ENCODE data around the gene MAN2A1.

Gene MAN2A1

DNA sequence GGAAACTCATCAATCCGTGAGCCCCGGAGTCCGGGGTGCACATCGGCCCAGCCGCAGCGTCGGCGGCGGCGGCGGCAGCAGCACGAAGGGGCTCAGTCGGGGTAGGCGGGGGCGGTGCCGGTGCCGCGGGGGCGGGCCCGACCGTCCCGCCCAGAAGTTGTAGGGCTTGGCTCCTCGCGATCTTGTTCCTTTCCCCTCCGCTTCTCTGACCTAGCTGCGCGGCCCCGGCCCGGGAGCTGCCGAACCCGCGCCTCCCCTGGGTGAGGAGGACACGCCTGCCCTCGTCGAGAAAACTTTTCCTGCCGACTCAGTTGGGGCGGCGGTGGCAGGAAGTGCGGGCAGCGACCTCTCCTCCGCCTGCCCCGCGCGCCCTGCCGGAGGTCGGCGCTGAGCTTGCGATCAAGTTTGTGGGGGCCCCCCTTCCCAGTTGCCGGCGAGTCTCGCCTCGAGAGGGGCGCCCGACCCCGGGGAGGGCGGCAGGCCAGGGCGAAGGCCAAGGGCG is at the start of gene MAN2A1:
Gene MAN2A1 (plus strand): TSS at position 188 of the 502 bp plus-strand sequence. CDS start 491 bp downstream, outside the sequence.
- no peak for FAIRE-seq

DNA sequence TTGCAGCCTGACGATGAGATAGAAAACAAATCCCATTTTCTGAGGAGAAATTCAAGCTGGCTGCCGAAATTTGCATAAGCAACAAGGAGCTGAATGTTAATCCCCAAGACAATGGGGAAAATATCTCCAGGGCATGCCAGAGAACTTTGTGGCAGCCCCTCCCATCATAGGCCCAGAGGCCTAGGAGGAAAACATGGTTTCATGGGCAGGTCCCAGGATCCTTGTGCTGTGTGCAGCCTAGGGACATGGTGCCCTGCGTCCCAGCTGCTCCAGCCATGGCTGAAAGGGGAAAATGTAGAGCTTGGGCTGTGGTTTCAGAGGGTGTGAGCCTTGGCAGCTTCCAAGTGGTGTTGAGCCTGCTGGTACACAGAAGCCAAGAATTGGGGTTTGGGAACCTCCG is 48.8 kb upstream of the MAN2A1 start:
- FAIRE-seq: no peak

DNA sequence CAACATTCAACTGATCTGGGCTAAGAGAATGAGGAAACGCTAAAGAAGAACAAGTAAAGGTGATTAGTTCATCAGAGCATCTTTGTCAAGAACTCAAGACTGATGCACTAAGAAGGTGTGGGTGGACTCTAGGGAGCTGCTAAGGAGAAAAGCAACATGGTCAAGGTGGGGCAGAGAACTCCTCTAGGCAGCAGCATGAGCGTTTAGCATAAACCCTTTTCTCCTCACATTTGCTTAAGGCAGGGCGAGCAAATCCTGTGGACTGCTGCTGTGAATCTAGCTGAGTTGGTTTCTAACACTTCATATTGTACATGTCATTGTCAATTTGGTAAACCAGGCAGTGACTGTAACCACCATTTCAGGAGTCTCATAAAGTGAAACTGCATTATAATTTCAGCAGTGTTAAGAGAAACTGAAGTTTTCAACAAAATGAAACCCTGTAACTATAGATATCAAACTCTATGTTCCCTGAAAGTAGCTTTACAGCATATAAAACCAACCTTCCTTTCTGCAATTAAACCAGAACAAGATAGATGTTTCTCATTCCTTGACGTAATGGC is 45.9 kb upstream of the MAN2A1 start:
- FAIRE-seq: no peak

DNA sequence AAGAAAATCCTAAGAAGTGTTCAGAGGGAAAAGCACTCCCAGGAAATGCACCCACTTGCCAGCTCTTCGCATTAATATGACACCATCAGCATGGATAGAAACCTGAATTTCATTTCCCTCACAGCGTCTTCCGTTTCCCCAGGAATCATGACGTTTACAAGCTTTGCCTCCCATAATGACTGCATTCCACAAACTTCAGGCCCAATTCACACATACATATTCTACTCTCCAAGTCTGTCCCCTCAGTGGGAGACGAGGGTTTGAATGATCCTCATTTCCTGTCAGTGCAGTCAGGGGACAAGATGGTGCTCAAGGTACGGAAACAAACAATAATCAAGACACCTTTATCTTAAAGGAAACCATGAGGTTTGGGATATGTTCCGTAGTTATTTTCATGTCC is 44.9 kb upstream of the MAN2A1 start:
- no peak for FAIRE-seq

GRCh38 chr5:109645707-109646192 is 44.0 kb upstream of the MAN2A1 start:
- FAIRE-seq: no peak

GRCh38 chr5:109649318-109649717 is 40.4 kb upstream of the MAN2A1 start:
- no peak for FAIRE-seq

- no peak for FAIRE-seq
Observed at GRCh38 chr5:109650493-109650892, 39.2 kb upstream of the MAN2A1 start.

DNA sequence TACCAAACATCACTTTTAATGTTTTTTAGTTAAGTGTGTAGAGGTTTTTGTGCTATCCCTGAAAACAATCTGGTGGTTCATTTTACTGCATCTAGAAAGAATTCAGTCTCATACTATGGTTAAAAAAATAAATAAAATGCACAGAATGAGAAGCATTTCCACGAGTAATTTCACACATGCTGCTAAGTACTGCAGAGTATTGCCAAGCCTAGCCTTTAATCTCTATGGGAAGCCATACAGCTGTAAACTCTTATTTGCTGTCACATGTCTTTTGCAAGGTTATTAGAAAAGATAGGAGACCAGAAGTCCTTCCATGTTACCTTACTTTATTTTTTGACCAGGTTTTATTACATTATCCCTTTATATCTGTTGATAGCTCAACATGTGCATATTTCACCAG is 37.6 kb upstream of the MAN2A1 start:
- FAIRE-seq: no peak

DNA sequence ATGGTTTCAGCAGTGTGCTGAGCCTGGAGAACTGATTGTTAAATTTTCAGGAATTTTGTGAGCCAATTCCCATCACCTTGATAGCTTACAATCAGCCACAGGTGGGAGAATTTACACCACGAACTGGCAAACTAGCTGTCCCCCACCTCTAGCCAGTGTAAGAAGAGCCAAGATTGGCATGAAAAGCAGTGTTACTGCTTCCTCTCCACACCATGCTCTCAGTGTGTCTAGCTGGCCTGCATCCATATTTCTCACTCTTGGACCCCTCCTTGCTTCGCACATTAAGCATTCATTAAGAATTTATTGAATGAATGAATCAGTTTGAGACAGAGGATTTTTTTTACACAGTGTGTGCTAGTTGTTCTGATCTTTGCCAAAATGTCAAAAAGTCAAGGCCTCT is 36.7 kb upstream of the MAN2A1 start:
- FAIRE-seq: no peak

DNA sequence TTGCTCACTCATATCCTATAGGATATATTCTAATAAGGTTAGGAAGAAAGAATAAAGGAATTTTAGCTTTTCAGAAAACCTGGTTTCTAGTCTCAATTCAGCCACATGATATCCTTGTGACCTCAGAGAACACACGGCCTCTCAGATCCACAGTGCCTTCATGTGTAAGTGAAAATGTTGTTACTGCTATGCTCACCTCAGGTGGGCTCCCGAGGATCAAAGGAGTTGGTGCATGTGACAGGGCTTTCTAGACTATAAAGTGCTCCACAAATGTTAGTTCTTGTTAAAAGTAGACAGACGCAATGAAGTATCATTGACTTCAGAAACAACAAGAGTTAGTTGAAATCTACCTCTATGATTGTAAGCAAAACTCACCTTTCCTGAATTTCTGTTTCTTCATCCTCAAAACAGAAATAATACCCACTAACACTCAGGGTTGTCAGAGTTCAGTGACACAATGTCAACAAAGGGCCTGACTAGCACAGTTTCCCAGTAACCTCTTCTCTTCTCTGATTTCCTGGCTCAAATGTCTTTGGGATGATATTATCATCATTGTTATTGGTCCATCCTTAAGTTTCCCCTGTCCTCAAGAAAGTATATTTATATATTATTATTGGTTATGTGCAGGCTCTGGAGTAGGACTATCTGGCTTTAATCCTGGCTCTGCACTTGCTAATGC is 36.0 kb upstream of the MAN2A1 start:
- FAIRE-seq: no peak

GRCh38 chr5:109654455-109654854 is 35.3 kb upstream of the MAN2A1 start:
- no peak for FAIRE-seq

DNA sequence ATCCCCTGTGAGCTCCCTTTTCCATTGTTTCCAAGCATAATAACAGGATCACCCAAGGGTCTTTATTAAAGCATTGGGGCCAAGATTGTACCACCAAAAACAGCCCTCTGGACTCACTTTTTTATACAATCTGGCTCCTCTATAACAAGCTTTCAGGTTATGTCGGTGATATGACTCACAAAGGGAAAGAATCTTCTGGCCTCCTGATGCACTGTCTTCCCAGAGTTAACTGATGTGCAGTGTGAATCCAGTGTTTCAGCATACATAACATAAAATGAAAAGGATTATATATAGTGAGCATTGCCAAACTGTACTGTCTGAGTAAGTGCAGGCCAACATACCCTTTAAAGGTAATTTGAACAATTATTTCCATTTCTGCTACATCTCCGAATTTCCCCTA is 33.9 kb upstream of the MAN2A1 start:
- no peak for FAIRE-seq

DNA sequence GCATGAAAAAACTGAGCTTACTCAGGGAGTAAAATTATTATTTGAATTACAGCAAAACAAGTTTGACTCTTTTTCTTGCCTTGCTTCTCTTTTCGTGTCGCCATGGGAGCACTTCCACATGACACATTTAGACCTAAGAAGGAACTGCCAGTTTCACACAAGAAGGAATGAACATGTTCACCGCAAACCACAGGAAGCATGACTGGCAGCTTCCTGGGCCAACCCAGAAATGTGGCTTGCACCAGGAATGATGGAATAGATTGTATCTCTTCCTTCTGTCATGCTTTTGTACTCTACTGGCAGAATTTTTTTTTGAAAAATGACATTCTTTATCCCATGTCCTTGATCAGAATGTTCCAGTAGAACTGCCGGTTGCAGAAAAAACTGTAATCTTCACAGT is 32.9 kb upstream of the MAN2A1 start:
- no peak for FAIRE-seq

- FAIRE-seq: no peak
Observed at GRCh38 chr5:109659901-109660300, 29.8 kb upstream of the MAN2A1 start.

GRCh38 chr5:109660301-109660700 is 29.4 kb upstream of the MAN2A1 start:
- no peak for FAIRE-seq

- no peak for FAIRE-seq
Observed at GRCh38 chr5:109668237-109668636, 21.5 kb upstream of the MAN2A1 start.

- no peak for FAIRE-seq
Observed at GRCh38 chr5:109668668-109669422, 20.9 kb upstream of the MAN2A1 start.

- FAIRE-seq: no peak
Observed at GRCh38 chr5:109669991-109670706, 19.6 kb upstream of the MAN2A1 start.

DNA sequence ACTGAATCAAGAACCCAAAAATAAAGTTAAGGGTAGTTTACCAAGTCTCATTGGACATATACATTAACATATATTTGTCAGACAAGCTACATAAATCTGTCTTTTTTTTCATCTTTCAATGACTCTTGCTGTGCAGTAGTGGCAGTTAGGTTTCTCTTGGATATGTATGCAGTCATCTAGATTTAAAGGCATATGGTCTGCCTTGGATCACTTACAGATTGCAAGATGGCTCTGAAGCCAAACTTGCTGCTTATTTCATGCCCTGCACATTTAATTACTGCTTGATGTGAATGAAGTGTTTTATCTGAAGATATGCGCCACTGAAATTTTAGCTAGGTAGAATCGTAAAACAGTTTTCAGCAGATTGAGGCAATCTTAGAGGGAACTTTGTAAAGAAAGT is 18.6 kb upstream of the MAN2A1 start:
- no peak for FAIRE-seq

- no peak for FAIRE-seq
Observed at GRCh38 chr5:109674596-109674995, 15.1 kb upstream of the MAN2A1 start.

- no peak for FAIRE-seq
Observed at GRCh38 chr5:109676920-109677319, 12.8 kb upstream of the MAN2A1 start.

DNA sequence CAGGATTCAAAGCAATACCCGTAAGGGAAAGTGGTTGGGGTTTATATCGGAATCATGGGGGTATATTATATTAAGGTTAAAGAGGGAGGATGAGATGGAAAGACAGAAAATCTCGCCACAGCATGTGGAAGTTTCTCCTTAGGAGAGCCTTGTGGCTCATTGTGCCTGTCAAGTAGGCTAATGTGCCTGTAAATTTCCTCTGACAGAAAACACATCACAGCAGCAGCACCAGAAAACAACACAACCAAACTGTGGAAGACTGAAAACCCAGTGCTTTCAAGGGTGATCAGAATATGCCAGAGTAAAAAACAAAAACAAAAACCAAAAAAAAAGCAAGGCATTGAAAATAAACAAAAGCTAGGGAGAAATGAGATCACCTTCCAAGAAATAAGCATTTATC is 11.3 kb upstream of the MAN2A1 start:
- FAIRE-seq: no peak

DNA sequence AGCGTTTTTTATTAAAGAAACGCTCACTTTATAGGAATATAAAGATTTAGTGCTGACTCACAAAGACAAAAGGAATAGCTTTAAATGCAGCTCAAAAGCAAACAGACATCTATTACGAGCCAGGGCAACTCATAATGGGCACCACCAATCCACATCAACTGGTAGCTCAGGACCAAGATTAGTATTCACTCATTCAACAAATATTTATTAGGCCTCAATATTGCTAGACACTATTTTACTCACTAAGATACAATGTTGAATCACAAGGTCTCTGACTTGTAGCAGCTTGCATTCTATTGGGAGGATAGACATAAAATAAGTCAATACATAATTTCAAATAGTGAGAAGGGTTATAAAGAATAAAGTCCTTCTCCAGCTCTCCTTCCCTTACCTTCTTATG is 8.0 kb upstream of the MAN2A1 start:
- no peak for FAIRE-seq
